SKM-1 treated with dmso at 0.1 percent for 144 hours (cell line): ENCODE results near the gene CST2.
"Not testable (repeated sequence)": the region's sequence is repeated elsewhere in the genome, so short reads cannot be mapped to it uniquely, and the experiment has no call there.

Experiments
- DNase-seq: peaks from one replicate; lab custom pipeline; 2025; ENCODE audit not compliant: unreplicated experiment; lab: John Stamatoyannopoulos, UW

Gene CST2

GRCh38 chr20:23826541-23827021, at the start of gene CST2:
Gene CST2, minus strand, starts transcription at chr20:23826729. Its CDS starts 69 bp downstream, at chr20:23826660.
- no peak for DNase-seq

- DNase-seq: no peak
Observed at GRCh38 chr20:23875606-23876237, 49.2 kb upstream of the CST2 start.

GRCh38 chr20:23874747-23875146, 48.2 kb upstream of the CST2 start:
- no peak for DNase-seq

- DNase-seq: no peak
Observed at GRCh38 chr20:23873370-23874015, 47.0 kb upstream of the CST2 start.

GRCh38 chr20:23872065-23872464, 45.5 kb upstream of the CST2 start:
- DNase-seq: no peak

GRCh38 chr20:23870461-23870860, 43.9 kb upstream of the CST2 start:
- DNase-seq: no peak

GRCh38 chr20:23869520-23869919, 43.0 kb upstream of the CST2 start:
- DNase-seq: no peak

- no peak for DNase-seq
Observed at GRCh38 chr20:23868321-23868720, 41.8 kb upstream of the CST2 start.

- DNase-seq: no peak
Observed at GRCh38 chr20:23867152-23867776, 40.7 kb upstream of the CST2 start.

- not testable (repeated sequence) for DNase-seq
Observed at GRCh38 chr20:23860771-23861170, 34.2 kb upstream of the CST2 start.

- DNase-seq: no peak
Observed at GRCh38 chr20:23857962-23858595, 31.6 kb upstream of the CST2 start.

GRCh38 chr20:23856736-23857135, 30.2 kb upstream of the CST2 start:
- DNase-seq: no peak

- DNase-seq: no peak
Observed at GRCh38 chr20:23856226-23856625, 29.7 kb upstream of the CST2 start.

- no peak for DNase-seq
Observed at GRCh38 chr20:23841693-23842092, 15.2 kb upstream of the CST2 start.

GRCh38 chr20:23835716-23836115, 9.2 kb upstream of the CST2 start:
- DNase-seq: no peak

- DNase-seq: no peak
Observed at GRCh38 chr20:23832775-23833513, 6.4 kb upstream of the CST2 start.

- not testable (repeated sequence) for DNase-seq
Observed at GRCh38 chr20:23831961-23832360, 5.4 kb upstream of the CST2 start.

GRCh38 chr20:23823621-23824324, 2.8 kb downstream of the CST2 start:
- DNase-seq: no peak

GRCh38 chr20:23823111-23823510, 3.4 kb downstream of the CST2 start:
- DNase-seq: no peak

GRCh38 chr20:23820493-23820892, 6.0 kb downstream of the CST2 start:
- no peak for DNase-seq
